ENCODE measurements around the gene ADRA2B.
"Not testable (repeated sequence)": the region's sequence is repeated elsewhere in the genome, so short reads cannot be mapped to it uniquely, and the experiment has no call there.

The ADRA2B gene

GRCh38 chr2:96073170-96073775, 43.1 kb downstream of the ADRA2B start:
- no peak overlapping the region for H3K4me3 ChIP-seq (ENCODE audit: low read depth, low read length)
- DNase-seq (ENCODE audit: low read depth) = no peak
- TF ChIP-seq POLR2A (IDR thresholded peaks at IDR 0.05; ENCODE audit: extremely low read depth, insufficient read length) (no peak), CTCF (IDR thresholded peaks at IDR 0.05; ENCODE audit: low read depth, low read length) (no peak), MYC (IDR thresholded peaks at IDR 0.05; ENCODE audit: low read depth, low read length) (no peak)
- TF ChIP-seq, protein P1, sequence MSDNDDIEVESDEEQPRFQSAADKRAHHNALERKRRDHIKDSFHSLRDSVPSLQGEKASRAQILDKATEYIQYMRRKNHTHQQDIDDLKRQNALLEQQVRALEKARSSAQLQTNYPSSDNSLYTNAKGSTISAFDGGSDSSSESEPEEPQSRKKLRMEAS (IDR thresholded peaks at IDR 0.05; ENCODE audit: low read depth, low read length) = no peak

DNA sequence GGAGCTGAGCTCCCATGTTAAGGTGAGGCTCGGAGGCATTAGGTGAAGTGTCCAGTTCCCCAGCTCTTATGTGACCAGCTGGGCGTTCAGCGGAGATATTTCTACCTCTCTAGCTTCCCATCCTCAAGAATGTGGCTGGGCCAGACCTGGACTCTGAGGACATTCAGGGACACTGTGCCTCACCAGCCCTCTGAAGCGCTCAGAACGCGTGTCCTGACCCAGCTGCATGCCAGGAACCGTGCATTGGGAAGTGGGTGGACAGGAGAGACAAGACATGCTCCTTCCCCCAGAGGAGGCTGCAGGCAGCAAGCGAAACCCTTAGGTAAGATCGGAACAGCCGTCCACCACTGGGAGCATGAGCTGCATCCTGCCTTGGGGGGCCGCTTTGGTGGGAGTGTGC, 43.6 kb downstream of the ADRA2B start:
- DNase-seq (ENCODE audit: low read depth) = no peak
- no peak for TF ChIP-seq MYC (IDR thresholded peaks at IDR 0.05; ENCODE audit: low read depth, low read length)
- TF ChIP-seq, protein P1 (IDR thresholded peaks at IDR 0.05; ENCODE audit: low read depth, low read length) = no peak
- TF ChIP-seq CTCF (IDR thresholded peaks at IDR 0.05; ENCODE audit: low read depth, low read length) = no peak
- TF ChIP-seq POLR2A (IDR thresholded peaks at IDR 0.05; ENCODE audit: extremely low read depth, insufficient read length) = no peak
- H3K4me3 ChIP-seq (ENCODE audit: low read depth, low read length) = no peak overlapping the region

DNA sequence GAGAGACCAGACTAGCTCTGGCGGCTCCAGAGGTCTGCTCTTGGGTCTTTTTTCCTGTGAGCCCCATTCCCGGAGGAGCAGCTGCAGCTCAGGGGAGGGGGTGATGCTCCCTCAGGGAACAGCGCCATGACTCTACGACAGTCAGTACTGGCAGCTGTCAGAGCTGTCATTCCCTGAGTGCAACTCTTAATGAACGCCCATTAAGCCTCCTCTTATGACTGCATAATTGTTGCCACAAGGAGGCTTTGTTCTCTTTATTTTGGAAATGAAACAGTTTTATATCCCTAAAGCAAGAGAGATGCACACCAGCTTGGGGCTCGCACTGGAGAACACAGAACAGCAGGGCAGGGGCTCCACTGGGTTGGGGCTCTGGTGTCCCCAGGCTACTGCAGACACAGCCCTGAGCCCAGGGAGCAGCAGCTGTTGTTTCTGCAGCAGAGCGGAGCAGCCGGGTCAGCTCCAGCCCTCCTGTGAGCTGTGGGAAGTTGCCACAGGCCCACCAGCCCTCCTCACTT, 44.3 kb downstream of the ADRA2B start:
- DNase-seq (ENCODE audit: low read depth); H3K4me3 ChIP-seq (ENCODE audit: low read depth, low read length): not testable (repeated sequence)

DNA sequence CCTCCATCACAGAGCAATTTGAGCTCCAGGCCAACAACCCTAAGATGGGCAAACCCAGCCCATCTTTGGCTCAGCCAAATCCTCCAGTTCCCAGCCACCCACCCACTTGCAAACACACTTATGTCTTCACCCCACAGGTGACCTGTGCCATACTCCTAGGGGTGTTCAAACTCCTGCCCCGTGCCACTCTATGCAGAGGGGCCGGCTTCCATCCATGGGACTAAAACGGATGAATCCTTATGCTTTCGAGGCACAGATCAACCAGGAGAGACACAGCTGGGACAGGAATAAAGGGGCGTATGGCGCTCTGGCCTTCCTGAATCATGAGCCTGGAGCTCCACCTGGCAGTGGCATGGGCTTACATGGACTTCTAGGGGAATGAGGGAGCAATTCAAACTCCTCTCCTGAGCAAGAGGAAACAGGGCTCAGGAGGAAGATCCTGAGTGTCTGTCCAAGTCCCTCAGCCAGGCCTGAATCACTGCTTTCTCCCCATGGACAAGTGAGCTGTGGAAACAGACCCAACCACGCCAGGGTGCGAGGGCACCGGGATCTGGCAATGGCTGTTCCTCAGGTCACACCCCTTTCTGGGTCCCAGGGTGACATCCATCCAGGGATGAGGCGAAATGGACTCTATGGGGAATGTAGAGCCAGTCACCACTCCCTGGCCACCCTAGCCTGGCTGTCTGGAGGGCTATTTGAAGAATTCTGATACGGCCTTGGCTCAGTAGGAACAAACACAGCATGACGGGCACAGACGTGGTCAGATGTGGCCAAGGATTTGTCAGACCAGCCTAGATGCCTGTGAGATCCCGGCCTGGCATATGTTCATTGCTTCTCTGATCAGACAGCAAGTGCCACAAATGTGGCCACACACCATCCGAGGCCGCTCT, 45.0 kb downstream of the ADRA2B start:
- not testable (repeated sequence) for H3K4me3 ChIP-seq (ENCODE audit: low read depth, low read length); DNase-seq (ENCODE audit: low read depth)

- DNase-seq (ENCODE audit: low read depth); H3K4me3 ChIP-seq (ENCODE audit: low read depth, low read length): not testable (repeated sequence)
Observed at GRCh38 chr2:96070351-96070750, 46.0 kb downstream of the ADRA2B start.

GRCh38 chr2:96069878-96070277, 46.5 kb downstream of the ADRA2B start:
- not testable (repeated sequence) for DNase-seq (ENCODE audit: low read depth); H3K4me3 ChIP-seq (ENCODE audit: low read depth, low read length)

DNA sequence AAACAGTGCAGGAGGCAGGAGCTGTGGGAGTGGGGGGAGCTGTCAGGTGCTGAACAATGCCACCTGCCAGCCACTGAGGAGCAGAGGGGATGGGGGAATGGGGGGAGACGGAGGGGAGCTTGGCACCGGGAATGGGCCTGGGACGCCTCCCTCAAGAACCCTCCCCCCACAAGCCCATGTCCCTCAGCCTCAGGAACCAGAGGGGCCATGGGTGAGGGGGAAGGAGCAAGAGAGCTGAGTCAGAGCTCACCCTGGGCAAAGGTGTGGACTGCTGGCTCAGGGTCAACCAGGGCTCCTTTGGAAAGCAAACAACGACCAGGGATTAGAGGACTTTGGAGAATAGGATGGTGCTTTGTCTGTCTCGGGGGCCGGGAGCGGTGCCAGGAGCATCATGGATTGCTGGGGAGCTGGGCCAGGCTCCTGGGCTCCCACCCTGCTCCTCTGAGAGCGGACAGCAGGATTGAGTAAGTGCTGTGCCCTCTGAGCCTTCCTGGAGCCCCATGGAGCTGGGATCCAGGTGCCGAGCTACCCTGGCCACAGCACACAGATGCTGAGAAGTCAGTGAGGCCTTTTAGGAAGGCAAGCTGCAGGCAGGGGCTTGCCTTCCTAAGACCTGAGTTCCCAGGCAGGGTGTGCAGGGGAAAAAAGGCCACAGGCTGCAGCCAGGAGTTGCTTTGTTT, 48.3 kb downstream of the ADRA2B start:
- DNase-seq (ENCODE audit: low read depth); H3K4me3 ChIP-seq (ENCODE audit: low read depth, low read length): not testable (repeated sequence)

GRCh38 chr2:96067098-96067660, 49.2 kb downstream of the ADRA2B start:
- H3K4me3 ChIP-seq (ENCODE audit: low read depth, low read length); DNase-seq (ENCODE audit: low read depth): not testable (repeated sequence)

GRCh38 chr2:96066511-96066910, 49.9 kb downstream of the ADRA2B start:
- not testable (repeated sequence) for H3K4me3 ChIP-seq (ENCODE audit: low read depth, low read length); DNase-seq (ENCODE audit: low read depth)

GRCh38 chr2:96065954-96066353, 50.4 kb downstream of the ADRA2B start:
- not testable (repeated sequence) for DNase-seq (ENCODE audit: low read depth); H3K4me3 ChIP-seq (ENCODE audit: low read depth, low read length)
